ENCODE results near the gene EFNB2.

EFNB2 gene

GRCh38 chr13:106566641-106567473, 31.4 kb upstream of the EFNB2 start:
- no peak for TF ChIP-seq CTCF (IDR thresholded peaks at IDR 0.05; ENCODE audit: low read depth, low read length)
- Histone ChIP-seq H3K27me3 (ENCODE audit: insufficient read depth, low read depth, severe bottlenecking) (no peaks in the 10 kb centered on the region), H3K4me3 (ENCODE audit: low read depth, low read length) (peak overlapping the region; percentile 99), H3K9me3 (ENCODE audit: severe bottlenecking) (no peaks in the 10 kb centered on the region), H3K36me3 (peaks cover 24% of the 10 kb centered on the region), H3K27ac (peak overlapping the region; percentile 98)
- peak; percentile 84 for DNase-seq

- DNase-seq: no peak
- no peak overlapping the region for H3K4me3 ChIP-seq (ENCODE audit: low read depth, low read length)
- no peaks in the 10 kb centered on the region for H3K27me3 ChIP-seq (ENCODE audit: insufficient read depth, low read depth, severe bottlenecking)
- TF ChIP-seq CTCF (IDR thresholded peaks at IDR 0.05; ENCODE audit: low read depth, low read length): no peak
- H3K27ac ChIP-seq: no peak overlapping the region
- peaks cover 27% of the 10 kb centered on the region for H3K36me3 ChIP-seq
- H3K9me3 ChIP-seq (ENCODE audit: severe bottlenecking): no peaks in the 10 kb centered on the region
Measured at GRCh38 chr13:106565127-106565775, 29.8 kb upstream of the EFNB2 start.

DNA sequence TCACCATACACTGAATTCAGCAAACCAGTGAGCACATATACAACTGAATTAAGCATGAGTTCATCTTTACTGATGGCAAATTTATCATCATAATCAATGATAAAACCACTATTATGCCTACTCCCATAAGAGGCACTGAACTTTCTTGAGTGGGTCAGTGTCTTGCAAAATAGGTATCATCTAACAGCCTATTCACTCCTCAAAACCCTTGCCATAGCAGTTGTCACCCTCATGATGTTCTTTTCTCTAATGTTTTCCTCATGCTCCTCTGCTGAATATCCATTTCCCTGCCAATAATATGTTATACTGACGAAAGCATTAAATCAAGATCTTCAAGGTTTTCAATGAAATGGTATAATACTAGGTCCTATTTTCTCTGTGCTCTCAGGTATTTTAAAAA, 26.8 kb upstream of the EFNB2 start:
- Histone ChIP-seq H3K9me3 (ENCODE audit: severe bottlenecking) (no peaks in the 10 kb centered on the region), H3K27ac (no peak overlapping the region), H3K4me3 (ENCODE audit: low read depth, low read length) (no peak overlapping the region), H3K27me3 (ENCODE audit: insufficient read depth, low read depth, severe bottlenecking) (no peaks in the 10 kb centered on the region), H3K36me3 (peaks cover 47% of the 10 kb centered on the region)
- TF ChIP-seq CTCF (IDR thresholded peaks at IDR 0.05; ENCODE audit: low read depth, low read length): no peak
- DNase-seq: no peak

GRCh38 chr13:106561551-106562170, 26.2 kb upstream of the EFNB2 start:
- TF ChIP-seq CTCF (IDR thresholded peaks at IDR 0.05; ENCODE audit: low read depth, low read length): no peak
- Histone ChIP-seq H3K36me3 (peaks cover 53% of the 10 kb centered on the region), H3K9me3 (ENCODE audit: severe bottlenecking) (no peaks in the 10 kb centered on the region), H3K27me3 (ENCODE audit: insufficient read depth, low read depth, severe bottlenecking) (no peaks in the 10 kb centered on the region), H3K4me3 (ENCODE audit: low read depth, low read length) (no peak overlapping the region), H3K27ac (no peak overlapping the region)
- no peak for DNase-seq

- Histone ChIP-seq H3K9me3 (ENCODE audit: severe bottlenecking) (no peaks in the 10 kb centered on the region), H3K4me3 (ENCODE audit: low read depth, low read length) (no peak overlapping the region), H3K27me3 (ENCODE audit: insufficient read depth, low read depth, severe bottlenecking) (no peaks in the 10 kb centered on the region), H3K27ac (no peak overlapping the region), H3K36me3 (peaks cover 53% of the 10 kb centered on the region)
- DNase-seq: no peak
- TF ChIP-seq CTCF (IDR thresholded peaks at IDR 0.05; ENCODE audit: low read depth, low read length): no peak
Measured at GRCh38 chr13:106560821-106561220, 25.4 kb upstream of the EFNB2 start.
